ENCODE results near the gene TNK2.
A peak's percentile ranks its signal among the peaks of the same experiment; 100 is the strongest.
"Not testable (repeated sequence)": the region's sequence is repeated elsewhere in the genome, so short reads cannot be mapped to it uniquely, and the experiment has no call there.

Gene TNK2

DNA sequence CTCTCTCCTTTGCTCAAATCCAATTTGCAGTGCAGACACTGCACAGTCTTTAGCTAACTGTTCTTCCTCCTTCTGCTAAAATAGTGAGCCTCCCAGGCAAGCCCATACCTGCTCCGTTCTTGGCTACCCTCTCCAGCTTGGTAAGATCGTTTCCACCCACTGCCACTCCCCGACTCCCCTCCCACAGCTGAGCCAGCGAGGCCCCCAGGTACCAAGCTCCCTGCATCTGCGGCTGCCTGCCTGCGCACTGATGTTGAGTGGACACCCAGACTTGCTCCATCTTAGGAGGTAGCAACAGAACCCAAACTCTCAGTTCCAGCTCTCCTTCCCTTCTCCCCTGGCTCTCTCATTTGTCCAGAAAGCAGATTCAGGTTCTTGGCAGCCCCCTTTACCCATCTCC lies 7.9 kb upstream of the TNK2 start:
- TF ChIP-seq, protein P1, sequence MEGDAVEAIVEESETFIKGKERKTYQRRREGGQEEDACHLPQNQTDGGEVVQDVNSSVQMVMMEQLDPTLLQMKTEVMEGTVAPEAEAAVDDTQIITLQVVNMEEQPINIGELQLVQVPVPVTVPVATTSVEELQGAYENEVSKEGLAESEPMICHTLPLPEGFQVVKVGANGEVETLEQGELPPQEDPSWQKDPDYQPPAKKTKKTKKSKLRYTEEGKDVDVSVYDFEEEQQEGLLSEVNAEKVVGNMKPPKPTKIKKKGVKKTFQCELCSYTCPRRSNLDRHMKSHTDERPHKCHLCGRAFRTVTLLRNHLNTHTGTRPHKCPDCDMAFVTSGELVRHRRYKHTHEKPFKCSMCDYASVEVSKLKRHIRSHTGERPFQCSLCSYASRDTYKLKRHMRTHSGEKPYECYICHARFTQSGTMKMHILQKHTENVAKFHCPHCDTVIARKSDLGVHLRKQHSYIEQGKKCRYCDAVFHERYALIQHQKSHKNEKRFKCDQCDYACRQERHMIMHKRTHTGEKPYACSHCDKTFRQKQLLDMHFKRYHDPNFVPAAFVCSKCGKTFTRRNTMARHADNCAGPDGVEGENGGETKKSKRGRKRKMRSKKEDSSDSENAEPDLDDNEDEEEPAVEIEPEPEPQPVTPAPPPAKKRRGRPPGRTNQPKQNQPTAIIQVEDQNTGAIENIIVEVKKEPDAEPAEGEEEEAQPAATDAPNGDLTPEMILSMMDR (IDR thresholded peaks at IDR 0.05; ENCODE audit: low read depth, low read length, missing control alignments), result no peak
- no peak for DNase-seq (ENCODE audit: extremely low read depth, low read depth)
- no peak overlapping the region for H3K4me3 ChIP-seq (replicated peaks; ENCODE audit: low read depth, low read length)

DNA sequence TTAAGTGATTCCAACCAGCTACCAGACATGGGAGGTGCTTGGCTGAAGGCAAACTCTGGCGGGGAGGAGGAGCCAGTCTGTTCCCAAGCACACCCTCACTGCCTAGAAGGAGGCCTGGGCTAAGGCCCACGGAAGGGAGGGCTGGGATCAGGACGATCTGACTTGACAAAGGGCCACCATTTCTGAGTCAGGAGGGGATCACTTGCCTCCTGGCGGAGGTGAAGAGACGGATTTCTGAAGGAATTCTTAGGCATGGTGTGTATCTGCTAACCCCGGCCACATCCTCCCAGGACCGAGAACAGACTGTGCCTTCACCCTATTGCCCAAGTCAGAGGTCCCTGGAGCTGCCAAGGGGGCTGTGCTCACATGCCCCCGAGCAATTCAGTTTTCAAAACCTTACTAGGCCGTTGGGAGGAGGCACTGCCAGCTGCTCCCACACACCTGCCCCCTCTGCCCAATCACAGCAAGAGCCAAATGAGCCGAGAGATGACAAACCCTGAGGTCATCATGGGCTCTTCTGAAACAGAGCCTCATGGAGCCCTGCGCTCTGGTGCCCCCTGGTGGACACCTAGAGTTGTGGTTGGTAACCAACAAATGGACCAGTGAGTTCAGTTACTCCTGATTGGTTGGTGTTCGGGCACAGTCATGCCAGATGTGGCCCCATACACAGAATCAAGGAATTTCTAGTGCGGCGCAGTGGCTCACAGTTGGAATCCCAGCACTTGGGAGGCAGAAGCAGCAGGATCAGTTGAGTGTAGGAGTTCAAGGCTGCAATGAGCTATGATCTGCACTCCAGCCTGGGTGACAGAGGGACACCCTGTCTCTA lies 6.5 kb upstream of the TNK2 start:
- TF ChIP-seq, protein P1 (IDR thresholded peaks at IDR 0.05; ENCODE audit: low read depth, low read length, missing control alignments), result peak; percentile 99
- H3K4me3 ChIP-seq (replicated peaks; ENCODE audit: low read depth, low read length), result no peak overlapping the region
- DNase-seq (ENCODE audit: extremely low read depth, low read depth), result peak; percentile 97

DNA sequence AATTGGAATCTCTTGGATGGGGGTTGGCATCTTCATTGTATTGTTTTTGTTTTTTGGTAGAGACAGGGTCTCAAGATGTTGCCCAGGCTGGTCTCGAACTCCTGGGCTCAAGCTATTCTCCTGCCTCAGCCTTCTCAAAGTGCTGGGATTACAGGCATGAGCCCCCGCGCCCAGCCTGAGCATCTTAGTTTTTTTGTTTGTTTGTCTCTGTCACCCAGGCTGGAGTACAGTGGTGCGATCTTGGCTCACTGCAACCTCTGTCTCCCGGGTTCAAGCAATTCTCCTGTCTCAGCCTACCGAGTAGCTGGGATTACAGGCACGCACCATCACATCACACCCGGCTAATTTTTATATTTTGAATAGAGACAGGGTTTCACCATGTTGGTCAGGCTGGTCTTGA lies 5.8 kb upstream of the TNK2 start:
- DNase-seq (ENCODE audit: extremely low read depth, low read depth); H3K4me3 ChIP-seq (replicated peaks; ENCODE audit: low read depth, low read length): not testable (repeated sequence)

DNA sequence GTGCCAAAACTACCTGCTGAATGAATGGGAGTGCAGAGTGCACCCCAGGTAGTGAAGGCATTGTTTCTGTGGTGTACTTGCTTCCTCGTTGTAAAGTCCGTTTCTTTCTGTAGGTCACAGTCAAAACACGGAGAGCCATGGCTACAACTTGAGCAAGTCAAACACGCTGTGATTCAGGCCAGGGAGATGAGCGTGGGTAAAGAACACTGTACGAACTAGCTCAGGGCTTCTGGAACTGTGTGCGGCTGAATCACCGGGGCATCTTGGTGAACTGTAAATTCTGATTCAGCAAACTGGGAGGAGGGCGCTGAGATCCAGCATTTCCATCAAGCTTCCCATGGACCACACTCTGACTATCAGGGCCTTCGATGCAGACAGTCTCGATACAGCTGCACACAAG lies 5.0 kb upstream of the TNK2 start:
- TF ChIP-seq, protein P1 (IDR thresholded peaks at IDR 0.05; ENCODE audit: low read depth, low read length, missing control alignments), result no peak
- no peak overlapping the region for H3K4me3 ChIP-seq (replicated peaks; ENCODE audit: low read depth, low read length)
- no peak for DNase-seq (ENCODE audit: extremely low read depth, low read depth)

DNA sequence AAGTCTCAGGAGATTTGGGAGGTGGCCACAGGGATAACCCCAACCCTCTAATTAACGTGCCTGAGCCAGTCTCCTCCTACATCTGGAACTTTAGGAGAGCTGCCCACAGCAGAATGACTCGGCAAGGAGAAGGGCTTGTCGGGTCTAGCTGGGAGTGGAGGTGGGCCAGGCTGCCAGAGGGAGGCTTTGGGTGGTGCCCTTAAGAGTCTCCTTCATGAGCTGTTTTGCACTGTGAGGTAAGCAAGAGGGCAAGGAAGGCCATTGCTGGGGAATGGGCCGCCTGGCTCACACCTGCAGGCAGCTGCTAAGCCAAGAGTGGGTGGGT lies 3.6 kb upstream of the TNK2 start:
- DNase-seq (ENCODE audit: extremely low read depth, low read depth), result no peak
- TF ChIP-seq, protein P1 (IDR thresholded peaks at IDR 0.05; ENCODE audit: low read depth, low read length, missing control alignments), result no peak
- H3K4me3 ChIP-seq (replicated peaks; ENCODE audit: low read depth, low read length), result no peak overlapping the region

DNA sequence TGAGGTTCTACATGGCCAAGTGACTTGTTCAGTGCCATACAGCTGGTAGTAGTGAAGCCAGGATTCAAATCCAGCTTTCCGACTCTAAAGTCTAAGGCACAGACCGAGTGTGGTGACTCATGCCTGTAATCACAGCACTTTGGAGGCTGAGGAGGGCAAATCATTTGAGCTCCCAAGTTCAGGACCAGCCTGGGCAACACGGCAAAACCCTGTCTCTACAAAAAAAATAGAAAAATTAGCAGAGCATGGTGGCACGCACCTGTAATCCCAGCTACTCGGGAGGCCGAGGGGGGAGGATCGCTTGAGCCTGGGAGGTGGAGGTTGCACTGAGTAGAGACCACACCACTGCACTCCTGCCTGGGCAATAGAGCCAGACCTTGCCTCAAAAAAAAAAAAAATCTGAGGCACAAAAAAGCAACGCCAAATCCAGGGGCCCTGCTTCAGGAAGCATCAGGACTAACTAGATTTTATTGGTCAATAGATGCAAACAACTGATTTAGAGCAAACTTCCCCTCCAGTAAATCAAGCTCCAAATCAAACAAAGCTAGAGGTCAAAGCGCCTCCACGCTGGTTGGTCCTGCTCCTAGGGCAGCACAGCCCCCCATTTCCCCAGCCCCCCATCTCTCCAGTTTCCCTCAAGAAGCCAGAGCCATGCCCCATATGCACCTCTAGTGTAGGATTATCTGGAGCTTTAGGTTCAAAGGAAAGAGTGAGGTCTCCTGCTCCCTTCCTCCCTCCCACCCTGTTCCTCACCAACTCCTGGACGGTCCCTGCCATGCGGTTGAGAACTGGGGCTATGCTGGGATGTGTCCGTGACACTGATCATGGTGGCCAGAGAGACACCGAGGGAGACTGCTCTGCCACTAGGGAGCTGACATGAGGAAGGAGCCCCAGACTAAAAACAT lies 2.9 kb upstream of the TNK2 start:
- DNase-seq (ENCODE audit: extremely low read depth, low read depth), result no peak
- TF ChIP-seq, protein P1 (IDR thresholded peaks at IDR 0.05; ENCODE audit: low read depth, low read length, missing control alignments), result no peak
- no peak overlapping the region for H3K4me3 ChIP-seq (replicated peaks; ENCODE audit: low read depth, low read length)

DNA sequence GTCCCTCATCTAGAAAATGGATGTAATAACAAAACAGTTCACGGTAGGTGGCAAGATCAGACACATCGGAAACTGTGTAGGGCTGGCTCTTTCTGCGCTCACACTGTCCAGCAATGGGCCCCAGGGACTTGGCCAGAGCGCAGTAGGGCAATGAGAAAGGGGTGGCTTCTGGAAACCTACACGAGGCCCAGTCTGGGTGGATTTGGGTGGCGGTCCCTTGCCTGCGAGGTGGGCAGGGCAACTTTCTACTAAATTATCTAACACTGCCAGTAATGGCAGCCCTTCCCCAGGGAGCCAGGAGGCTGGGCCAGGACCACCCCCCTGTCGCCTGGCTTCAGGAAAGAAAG lies 2.1 kb upstream of the TNK2 start:
- DNase-seq (ENCODE audit: extremely low read depth, low read depth), result no peak
- TF ChIP-seq, protein P1 (IDR thresholded peaks at IDR 0.05; ENCODE audit: low read depth, low read length, missing control alignments), result no peak
- H3K4me3 ChIP-seq (replicated peaks; ENCODE audit: low read depth, low read length), result no peak overlapping the region
